ENCODE data around the gene CFAP74. TPM values are rescaled to one million over a fixed set of nuclear protein-coding genes. Genes with fewer than 3 reads are reported as not detected.

Gene CFAP74
- total RNA-seq, 1 donor from 2014 or later, result 0.35 TPM

- ATAC-seq, result no peak
- TF ChIP-seq CTCF (IDR thresholded peaks at IDR 0.05), result no peak
- intact Hi-C loops (cut with DNase I), result no loop called here
- Histone ChIP-seq H3K27ac (no peak overlapping the region), H3K27me3 (no peaks in the 10 kb centered on the region), H3K36me3 (no peaks in the 10 kb centered on the region), H3K4me1 (no peaks in the 10 kb centered on the region), H3K9me3 (no peaks in the 10 kb centered on the region), H3K4me3 (no peak overlapping the region)
- no peak for DNase-seq
Measured at GRCh38 chr1:1928231-1929101, 75.1 kb downstream of the CFAP74 start.

GRCh38 chr1:1927751-1928150 is 75.8 kb downstream of the CFAP74 start:
- H3K9me3 ChIP-seq, result no peaks in the 10 kb centered on the region
- H3K4me3 ChIP-seq, result no peak overlapping the region
- H3K36me3 ChIP-seq, result no peaks in the 10 kb centered on the region
- intact Hi-C loops (cut with DNase I), result no loop called here
- ATAC-seq, result no peak
- H3K4me1 ChIP-seq, result no peaks in the 10 kb centered on the region
- TF ChIP-seq CTCF (IDR thresholded peaks at IDR 0.05), result no peak
- H3K27me3 ChIP-seq, result no peaks in the 10 kb centered on the region
- no peak overlapping the region for H3K27ac ChIP-seq
- DNase-seq, result no peak

GRCh38 chr1:1926886-1927660 is 76.5 kb downstream of the CFAP74 start:
- H3K4me1 ChIP-seq, result no peaks in the 10 kb centered on the region
- H3K36me3 ChIP-seq, result no peaks in the 10 kb centered on the region
- DNase-seq (no peak), ATAC-seq (no peak)
- TF ChIP-seq CTCF (IDR thresholded peaks at IDR 0.05), result no peak
- H3K9me3 ChIP-seq, result no peaks in the 10 kb centered on the region
- intact Hi-C loops (cut with DNase I), result no loop called here
- no peak overlapping the region for H3K27ac ChIP-seq
- H3K27me3 ChIP-seq, result no peaks in the 10 kb centered on the region
- no peak overlapping the region for H3K4me3 ChIP-seq

- intact Hi-C loops (cut with DNase I), result no loop called here
- H3K27ac ChIP-seq, result no peak overlapping the region
- DNase-seq, result no peak
- no peaks in the 10 kb centered on the region for H3K4me1 ChIP-seq
- ATAC-seq, result no peak
- H3K9me3 ChIP-seq, result no peaks in the 10 kb centered on the region
- TF ChIP-seq CTCF (IDR thresholded peaks at IDR 0.05), result no peak
- no peaks in the 10 kb centered on the region for H3K36me3 ChIP-seq
- no peak overlapping the region for H3K4me3 ChIP-seq
- H3K27me3 ChIP-seq, result no peaks in the 10 kb centered on the region
Measured at GRCh38 chr1:1926346-1926811, 77.2 kb downstream of the CFAP74 start.

- Histone ChIP-seq H3K27me3 (no peaks in the 10 kb centered on the region), H3K4me3 (no peak overlapping the region), H3K9me3 (no peaks in the 10 kb centered on the region), H3K36me3 (no peaks in the 10 kb centered on the region), H3K4me1 (no peaks in the 10 kb centered on the region), H3K27ac (no peak overlapping the region)
- ATAC-seq (no peak), DNase-seq (no peak)
- no peak for TF ChIP-seq CTCF (IDR thresholded peaks at IDR 0.05)
- intact Hi-C loops (cut with DNase I), result no loop called here
Measured at GRCh38 chr1:1925437-1926345, 77.9 kb downstream of the CFAP74 start.
